22Rv1 (cell line): Measurements from ENCODE around the gene ASCC1.

ENCODE experiments used
- CTCF ChIP-seq: fragments of 450-650 bp; IDR thresholded peaks from 2 replicates; pipeline ENCODE4 v1.5.1; 2017; ENCODE audit warnings: mild to moderate bottlenecking
- ZFX ChIP-seq: fragments of 450-650 bp; IDR thresholded peaks from 2 replicates; pipeline ENCODE4 v1.6.1; 2017; ENCODE audit warnings: antibody characterized with exemption, borderline replicate concordance

GRCh38 chr10:72073708-72074573 lies 142.1 kb downstream of the ASCC1 start:
- TF ChIP-seq CTCF, result no peak
- no peak for TF ChIP-seq ZFX
